Left lobe of liver (tissue), 2 donors: Measurements from ENCODE around the gene GSTA5. TPM values are rescaled to one million over a fixed set of nuclear protein-coding genes. Genes with fewer than 3 reads are reported as not detected.
"Not testable (repeated sequence)": the region's sequence is repeated elsewhere in the genome, so short reads cannot be mapped to it uniquely, and the experiment has no call there.

Experiments
- ATAC-seq: fragments of 200-7000 bp; cut with Tn5 transposase; one replicate; pipeline ENCODE4 v1.9.1; 2020; ENCODE audit warnings: mild to moderate bottlenecking, moderate library complexity
- DNase-seq: peaks from one replicate; pipeline ENCODE4 v3.0.0-alpha.2; 2020; ENCODE audit warnings: low spot score
- total RNA-seq: library from RNA; stranded (reverse); gene quantifications from one replicate; pipeline ENCODE4 v1.2.1, GENCODE V29; 2021
- donor health status: DM: no; HTN: no; CAD: no; lungs with moderate emphysema.
- donor health status: DM: no; HTN: yes; CAD: no.

Gene GSTA5
- total RNA-seq, 1 donor from 2014 or later = not detected

DNA sequence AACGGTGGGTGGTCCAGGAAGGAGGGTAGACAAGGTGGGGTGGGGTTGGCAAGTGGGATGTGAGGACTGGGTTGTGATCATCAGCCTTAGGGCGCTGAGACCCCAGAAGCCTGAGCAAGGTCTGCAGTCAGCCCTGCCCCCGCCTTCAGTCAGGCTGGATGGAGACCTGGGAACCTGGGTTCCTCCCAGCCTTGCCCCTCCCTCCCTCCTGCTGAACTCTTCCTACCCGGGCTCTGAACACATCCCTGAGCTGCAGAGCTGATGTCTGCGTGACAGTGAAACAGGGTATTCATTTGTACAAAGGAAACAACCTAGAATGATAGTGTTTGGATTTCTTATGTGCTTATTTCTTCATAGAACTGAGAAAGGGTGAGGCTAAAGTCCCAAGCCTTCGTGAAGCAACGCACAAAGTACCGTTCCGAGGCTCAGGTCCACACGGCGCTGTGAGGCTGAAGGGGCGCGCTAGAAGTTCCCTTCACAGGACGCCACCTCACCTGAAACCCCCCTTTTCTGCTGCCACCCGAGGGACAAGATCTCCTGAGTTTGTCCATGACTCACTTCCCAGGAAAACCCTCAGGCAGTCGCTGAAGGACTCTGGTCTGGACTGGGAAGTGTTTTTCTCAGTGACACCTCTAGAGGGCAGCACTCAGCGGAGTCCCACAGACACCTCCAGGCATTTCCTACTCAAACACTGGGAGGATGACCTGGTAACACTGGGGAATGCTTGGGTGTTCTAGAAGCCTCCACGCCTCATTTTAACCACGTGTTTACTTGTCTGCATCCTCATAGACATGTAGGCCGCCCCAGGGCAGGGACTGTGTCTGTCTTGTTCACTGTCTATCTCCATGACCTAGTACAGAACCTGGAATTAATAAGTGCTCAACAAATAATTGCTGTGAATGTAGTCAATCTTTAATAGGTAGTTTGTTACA is 1.2 kb downstream of the GSTA5 start:
- ATAC-seq = peak; percentile 99

GRCh38 chr6:52834481-52834880 is 6.1 kb downstream of the GSTA5 start:
- DNase-seq = no peak
- no peak for ATAC-seq

More for the DNA sequence above, 1.2 kb downstream of the GSTA5 start:
- DNase-seq = peak; percentile 65

- DNase-seq, ATAC-seq: not testable (repeated sequence)
Observed at GRCh38 chr6:52830869-52831268, 9.7 kb downstream of the GSTA5 start.

DNA sequence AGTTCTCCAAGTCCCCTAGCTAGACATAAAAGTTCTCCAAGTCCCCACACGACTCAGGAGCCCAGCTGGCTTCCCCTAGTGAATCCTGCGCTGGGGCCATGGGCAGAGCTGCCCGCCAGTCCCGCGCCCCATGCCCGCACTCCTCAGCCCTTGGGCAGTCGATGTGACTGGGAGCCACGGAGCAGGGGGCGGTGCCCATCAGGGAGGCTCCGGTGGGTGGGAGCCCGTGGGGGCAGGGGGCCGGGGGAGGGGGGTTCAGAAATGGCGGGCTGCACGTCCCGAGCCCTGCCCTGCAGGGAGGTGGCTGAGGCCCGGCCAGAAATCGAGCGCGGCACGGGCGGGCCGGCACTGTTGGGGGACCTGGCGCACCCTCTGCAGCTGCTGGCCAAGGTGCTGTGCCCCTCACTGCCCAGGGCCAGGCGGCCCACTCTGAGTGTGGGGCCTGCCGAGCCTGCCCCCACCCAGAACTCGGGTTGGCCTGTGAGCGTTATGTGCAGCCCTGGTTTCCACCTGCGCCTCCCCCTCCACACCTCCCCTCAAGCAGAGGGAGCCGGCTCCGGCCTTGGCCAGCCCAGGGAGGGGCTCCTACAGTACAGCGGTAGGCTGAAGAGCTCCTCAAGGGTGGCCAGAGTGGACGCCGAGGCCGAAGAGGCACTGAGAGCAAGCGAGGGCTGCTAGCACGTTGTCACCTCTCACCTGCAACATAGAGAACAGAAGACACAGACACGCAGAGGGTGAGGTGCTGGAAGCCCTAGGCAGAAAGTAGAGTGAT is 11.4 kb downstream of the GSTA5 start:
- ATAC-seq (no peak), DNase-seq (no peak)

GRCh38 chr6:52828621-52829020 is 12.0 kb downstream of the GSTA5 start:
- not testable (repeated sequence) for DNase-seq, ATAC-seq

DNA sequence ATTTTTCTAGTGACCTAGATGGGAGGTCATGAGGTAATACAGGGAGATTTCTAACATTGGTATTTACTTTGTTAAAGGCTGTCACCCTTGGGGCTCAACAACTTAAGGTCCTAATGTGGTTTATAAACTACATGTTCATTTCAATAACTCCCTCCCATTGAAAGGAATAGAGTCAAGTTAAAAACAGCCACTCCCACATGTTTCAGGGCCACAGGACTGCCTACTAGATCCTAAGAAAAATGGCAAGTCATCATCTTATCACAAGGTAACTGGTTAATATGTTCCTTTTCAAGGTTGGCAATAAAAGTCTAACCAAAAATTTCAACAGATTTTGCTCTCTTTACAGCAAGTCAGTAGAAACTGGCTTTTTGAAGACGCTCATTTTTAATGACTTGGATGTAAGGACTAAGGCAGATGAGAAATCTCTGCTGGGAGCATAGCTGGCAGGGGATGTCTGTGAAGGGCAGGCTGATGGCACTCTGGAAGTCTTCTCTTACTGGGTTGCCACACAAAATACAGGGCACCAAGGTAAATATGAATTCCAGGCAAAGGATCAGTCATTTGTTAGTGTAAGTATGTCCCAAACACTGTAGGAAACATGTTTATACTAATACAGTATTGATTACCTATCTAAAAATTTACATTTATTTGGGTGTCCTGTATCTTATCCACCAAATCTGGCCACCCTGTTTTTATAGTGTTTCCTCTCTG is 13.4 kb downstream of the GSTA5 start:
- ATAC-seq = peak; percentile 42
- not testable (repeated sequence) for DNase-seq

DNA sequence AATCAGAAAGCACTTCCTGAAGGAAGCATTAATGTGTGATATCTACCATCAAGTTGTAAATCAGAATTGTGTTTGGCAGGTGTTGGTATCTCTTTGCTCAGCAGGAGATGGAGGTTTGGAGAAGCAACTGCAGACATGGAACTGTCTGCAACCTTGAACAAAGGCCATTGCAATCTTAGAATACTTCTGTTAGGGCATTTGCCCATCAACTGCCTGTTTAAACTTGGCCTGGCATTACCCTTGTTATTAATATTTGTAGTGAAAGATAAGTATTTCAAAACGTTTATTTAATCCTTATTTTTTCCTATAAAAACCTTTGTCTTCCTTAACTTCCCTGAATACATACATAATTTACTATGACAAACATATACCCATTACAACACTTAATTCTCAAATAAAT is 14.1 kb downstream of the GSTA5 start:
- no peak for ATAC-seq
- no peak for DNase-seq

DNA sequence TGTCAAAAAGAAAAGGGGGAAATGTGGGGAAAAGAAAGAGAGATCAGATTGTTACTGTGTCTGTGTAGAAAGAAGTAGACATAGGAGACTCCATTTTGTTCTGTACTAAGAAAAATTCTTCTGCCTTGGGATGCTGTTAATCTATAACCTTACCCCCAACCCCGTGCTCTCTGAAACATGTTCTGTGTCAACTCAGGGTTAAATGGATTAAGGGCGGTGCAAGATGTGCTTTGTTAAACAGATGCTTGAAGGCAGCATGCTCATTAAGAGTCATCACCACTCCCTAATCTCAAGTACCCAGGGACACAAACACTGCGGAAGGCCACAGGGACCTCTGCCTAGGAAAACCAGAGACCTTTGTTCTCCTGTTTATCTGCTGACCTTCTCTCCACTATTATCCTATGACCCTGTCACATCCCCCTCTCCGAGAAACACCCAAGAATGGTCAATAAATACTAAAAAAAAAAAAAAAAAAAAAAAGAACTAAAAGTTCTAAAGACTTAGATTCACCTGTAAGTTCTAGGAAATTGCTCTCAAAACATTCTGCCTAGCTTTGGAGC is 14.6 kb downstream of the GSTA5 start:
- DNase-seq, ATAC-seq: not testable (repeated sequence)

- DNase-seq, ATAC-seq: not testable (repeated sequence)
Observed at GRCh38 chr6:52825270-52825793, 15.3 kb downstream of the GSTA5 start.

GRCh38 chr6:52821842-52822241 is 18.8 kb downstream of the GSTA5 start:
- ATAC-seq = no peak
- DNase-seq = no peak

GRCh38 chr6:52820198-52820597 is 20.4 kb downstream of the GSTA5 start:
- no peak for ATAC-seq
- no peak for DNase-seq

- DNase-seq (peak; percentile 79), ATAC-seq (peak; percentile 94)
Observed at GRCh38 chr6:52815167-52816092, 25.2 kb downstream of the GSTA5 start.

DNA sequence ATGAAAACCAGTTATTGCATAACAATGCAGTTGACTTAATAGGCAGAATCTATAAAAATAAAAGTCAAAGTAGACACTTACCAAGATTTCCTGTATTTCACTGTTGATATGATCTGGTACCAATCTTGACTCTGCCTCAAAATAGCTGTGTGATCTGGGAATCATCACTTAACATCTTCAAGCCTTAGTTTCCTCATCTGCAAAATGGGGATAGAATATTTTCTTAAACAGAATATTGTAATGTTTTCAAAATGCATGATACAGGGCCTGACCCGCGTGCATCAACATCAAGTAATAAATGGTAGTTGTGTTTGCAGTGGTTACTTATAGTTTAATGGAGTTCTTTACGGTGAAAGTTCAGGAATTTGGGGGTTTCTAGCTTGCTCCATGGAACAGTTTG is 26.1 kb downstream of the GSTA5 start:
- not testable (repeated sequence) for DNase-seq, ATAC-seq

DNA sequence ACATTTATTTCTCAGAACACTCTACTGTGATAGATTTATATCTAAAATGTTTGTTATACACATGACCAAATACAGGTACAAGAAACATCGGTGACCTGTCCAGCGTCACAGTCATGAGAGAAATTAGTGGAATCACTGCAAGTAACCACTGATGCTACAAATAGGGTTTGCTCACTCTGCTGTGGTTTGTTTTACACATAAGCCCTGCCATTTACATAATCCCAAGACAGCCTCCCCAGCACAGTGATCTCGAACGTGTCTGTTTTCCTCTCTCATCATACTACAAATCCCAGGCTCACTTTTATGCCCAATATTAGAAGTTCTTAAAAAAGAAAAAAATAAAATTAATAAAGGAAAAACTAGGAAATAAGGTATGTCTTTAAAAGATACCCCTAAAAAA is 30.8 kb downstream of the GSTA5 start:
- ATAC-seq, DNase-seq: not testable (repeated sequence)

DNA sequence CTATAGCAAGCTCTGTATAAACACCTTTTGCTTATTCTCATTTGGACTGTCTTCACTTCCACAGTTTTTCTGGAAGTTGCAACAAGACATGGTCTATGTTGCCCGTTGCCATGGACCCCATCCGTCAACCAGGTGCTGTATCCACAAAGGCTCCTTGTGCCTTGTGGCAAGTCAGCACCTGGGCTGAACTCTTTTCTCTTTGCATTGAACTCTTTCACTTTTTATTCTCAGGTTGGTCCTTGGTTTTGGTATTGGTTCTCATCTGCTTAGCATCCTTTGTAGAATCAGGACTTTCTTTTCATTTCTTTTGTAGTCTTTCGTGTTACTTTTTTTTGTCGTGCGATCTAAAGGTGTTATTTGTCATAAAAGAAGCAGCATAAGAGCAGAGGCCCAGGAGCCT is 32.0 kb downstream of the GSTA5 start:
- ATAC-seq (no peak), DNase-seq (no peak)

DNA sequence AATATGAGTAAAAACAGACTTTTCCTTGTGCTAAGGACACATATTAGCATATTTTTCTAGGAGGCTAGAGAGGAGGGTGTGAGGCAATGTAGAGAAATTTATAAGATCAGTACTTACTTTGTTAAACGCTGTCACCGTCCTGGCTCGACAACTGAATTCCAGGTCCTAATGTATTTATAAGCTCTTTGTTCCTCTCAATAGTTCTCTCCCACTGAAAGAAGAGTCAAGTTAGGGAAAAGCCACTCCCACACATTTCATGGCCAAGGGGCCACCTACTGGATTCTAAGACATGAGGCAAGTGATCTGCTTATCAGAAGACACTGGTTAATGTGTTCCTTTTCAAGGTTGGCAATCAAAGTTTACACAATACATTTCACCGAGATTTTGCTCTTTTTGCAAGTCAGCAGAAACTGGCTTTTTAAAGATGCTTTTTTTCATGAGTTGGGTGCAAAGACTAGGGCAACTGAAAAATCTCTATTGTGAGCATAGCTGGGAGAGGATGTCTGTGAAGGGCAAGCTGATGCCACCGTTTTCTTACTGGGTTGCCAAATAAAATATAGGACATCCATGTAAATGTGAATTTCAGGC is 36.9 kb downstream of the GSTA5 start, which contains the start of gene GSTA1:
Gene GSTA1 (minus strand): TSS at position 149 of the 588 bp plus-strand sequence. CDS start 4,549 bp downstream, outside the sequence.
- DNase-seq = not testable (repeated sequence)
- ATAC-seq = peak; percentile 70

- no peak for DNase-seq
- peak; percentile 59 for ATAC-seq
Observed at GRCh38 chr6:52802806-52803205, 37.8 kb downstream of the GSTA5 start.

DNA sequence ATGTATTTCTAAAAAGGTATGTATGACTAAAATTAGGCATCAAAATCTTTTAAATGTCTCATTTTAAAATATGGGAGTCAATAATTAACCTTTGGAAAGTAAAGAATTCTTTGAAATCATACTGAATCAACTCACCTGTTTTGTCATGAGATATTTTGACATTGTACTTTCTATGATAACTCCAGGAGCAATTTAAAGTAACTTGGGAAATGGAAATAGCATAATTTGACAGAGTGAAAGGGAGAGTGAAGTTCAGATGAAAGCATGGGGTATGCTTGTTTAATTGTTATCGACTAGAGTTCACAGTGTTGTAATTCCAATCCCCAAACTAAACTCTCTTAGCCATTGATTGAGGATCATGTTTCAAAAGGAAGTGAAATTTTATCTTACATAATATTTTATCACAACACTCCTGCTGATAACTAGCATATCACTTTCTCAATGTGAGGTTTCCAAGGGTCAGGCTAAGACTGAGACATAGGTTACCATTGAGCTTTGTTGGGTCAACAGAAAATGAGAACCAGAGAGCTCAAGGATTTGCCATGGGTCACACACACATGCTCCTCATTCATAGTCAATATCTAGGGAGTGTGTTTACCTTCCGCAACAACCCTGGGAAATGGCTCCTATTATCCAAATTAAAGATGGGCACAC is 39.3 kb downstream of the GSTA5 start:
- peak; percentile 50 for ATAC-seq
- no peak for DNase-seq
